Body of pancreas (tissue), 4 donors: ENCODE data around the gene RNF41.
"Not testable (repeated sequence)": the region's sequence is repeated elsewhere in the genome, so short reads cannot be mapped to it uniquely, and the experiment has no call there.

Source experiments
- POLR2A ChIP-seq, 3 donors: fragments of 450-650 bp; IDR thresholded peaks; one replicate each; pipeline ENCODE4 v1.6.1; 2016; ENCODE audit warnings: antibody characterized with exemption in 3 of 3, mild to moderate bottlenecking in 2 of 3
- TF ChIP-seq, protein P1 (sequence below), 7 experiments: fragments of 450-650 bp in 4 of 7; fragments of 200-600 bp in 3 of 7; sonication (generic) in 3 of 7; IDR thresholded peaks; one replicate each; pipeline ENCODE4 v1.5.1; 2016 to 2019; ENCODE audit warnings: antibody characterized with exemption in 7 of 7

- TF ChIP-seq POLR2A (IDR thresholded peaks at IDR 0.05): not testable (repeated sequence)
- TF ChIP-seq, protein P1, sequence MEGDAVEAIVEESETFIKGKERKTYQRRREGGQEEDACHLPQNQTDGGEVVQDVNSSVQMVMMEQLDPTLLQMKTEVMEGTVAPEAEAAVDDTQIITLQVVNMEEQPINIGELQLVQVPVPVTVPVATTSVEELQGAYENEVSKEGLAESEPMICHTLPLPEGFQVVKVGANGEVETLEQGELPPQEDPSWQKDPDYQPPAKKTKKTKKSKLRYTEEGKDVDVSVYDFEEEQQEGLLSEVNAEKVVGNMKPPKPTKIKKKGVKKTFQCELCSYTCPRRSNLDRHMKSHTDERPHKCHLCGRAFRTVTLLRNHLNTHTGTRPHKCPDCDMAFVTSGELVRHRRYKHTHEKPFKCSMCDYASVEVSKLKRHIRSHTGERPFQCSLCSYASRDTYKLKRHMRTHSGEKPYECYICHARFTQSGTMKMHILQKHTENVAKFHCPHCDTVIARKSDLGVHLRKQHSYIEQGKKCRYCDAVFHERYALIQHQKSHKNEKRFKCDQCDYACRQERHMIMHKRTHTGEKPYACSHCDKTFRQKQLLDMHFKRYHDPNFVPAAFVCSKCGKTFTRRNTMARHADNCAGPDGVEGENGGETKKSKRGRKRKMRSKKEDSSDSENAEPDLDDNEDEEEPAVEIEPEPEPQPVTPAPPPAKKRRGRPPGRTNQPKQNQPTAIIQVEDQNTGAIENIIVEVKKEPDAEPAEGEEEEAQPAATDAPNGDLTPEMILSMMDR (IDR thresholded peaks at IDR 0.05): not testable (repeated sequence)
Measured at GRCh38 chr12:56266068-56266692, 44.5 kb upstream of the RNF41 start.
